Fibroblast of villous mesenchyme (primary cell): ENCODE data around the gene DAGLA. TPM values are rescaled to one million over a fixed set of nuclear protein-coding genes. Genes with fewer than 3 reads are reported as not detected.
A peak's percentile ranks its signal among the peaks of the same experiment; 100 is the strongest.

Experiments
- DNase-seq: peaks from one replicate; pipeline ENCODE4 v3.0.0-alpha.2; 2010; ENCODE audit warnings: low read depth
- H3K4me3 ChIP-seq: 2 replicates; pipeline ENCODE4 v1.5.1; 2011; ENCODE audit warnings: low read depth, mild to moderate bottlenecking, low read length
- CTCF ChIP-seq: IDR thresholded peaks from 2 replicates; pipeline ENCODE4 v1.5.1; 2012; ENCODE audit warnings: low read depth, mild to moderate bottlenecking, low read length; ENCODE audit not compliant: insufficient read depth
- total RNA-seq: library from RNA; depleted of rRNA; stranded (reverse); fragments of >200 nt; gene quantifications from 2 replicates; pipeline ENCODE4 v1.2.3, GENCODE V29; 2012

DAGLA gene
- total RNA-seq, 1 donor: 2.2 TPM

GRCh38 chr11:61753672-61754071 lies 73.5 kb downstream of the DAGLA start:
- DNase-seq: no peak
- peak overlapping the region; percentile 78 for H3K4me3 ChIP-seq
- TF ChIP-seq CTCF: no peak

DNA sequence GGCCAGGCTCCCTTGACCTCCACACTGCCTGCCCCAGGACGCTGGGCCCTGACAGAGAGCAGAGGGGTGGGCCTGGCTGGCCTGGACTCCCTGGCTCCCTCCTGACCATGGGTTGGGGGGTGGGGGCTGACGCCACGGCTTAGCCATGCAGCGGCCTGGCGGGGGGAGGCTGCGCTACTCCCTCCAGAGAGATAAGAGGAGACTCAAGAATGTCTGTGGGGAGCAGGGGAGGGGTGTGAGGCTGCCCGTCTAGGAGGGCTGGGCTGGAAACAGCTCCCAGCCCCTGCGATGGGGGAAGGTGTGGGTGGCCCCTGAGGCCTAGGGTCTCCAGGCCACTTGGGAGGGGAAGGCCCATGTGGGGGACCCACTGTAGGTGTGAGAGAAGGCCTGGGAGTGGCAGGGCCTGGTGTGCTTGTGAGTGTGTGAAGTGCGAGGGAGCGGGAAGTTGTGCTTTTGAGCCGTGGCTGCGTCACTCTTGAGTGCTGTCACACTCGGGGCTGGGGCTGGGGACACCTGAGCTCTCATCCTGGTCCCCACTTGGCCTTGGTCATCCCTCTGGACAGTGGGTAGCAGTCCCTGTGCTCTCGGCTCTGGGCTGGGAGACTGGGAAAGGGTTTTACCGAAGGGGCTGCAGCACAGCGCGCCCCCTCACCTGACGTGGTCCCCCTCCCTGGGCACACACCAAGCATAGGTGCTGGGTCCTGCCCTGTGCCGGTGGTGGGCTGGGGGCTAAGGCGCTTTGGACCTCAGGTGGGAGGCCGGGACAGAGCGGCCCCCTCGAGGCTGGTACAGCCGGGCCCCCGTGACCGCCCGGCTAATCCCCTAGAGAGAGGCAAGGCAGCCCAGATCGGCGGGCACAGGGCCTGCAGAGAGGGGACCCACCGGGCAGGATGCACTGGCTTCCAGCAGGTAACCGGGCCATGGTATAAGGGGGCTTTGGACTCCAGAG lies 74.6 kb downstream of the DAGLA start:
- peak overlapping the region; percentile 78 for H3K4me3 ChIP-seq
- DNase-seq: peak; percentile 87
- TF ChIP-seq CTCF: no peak

DNA sequence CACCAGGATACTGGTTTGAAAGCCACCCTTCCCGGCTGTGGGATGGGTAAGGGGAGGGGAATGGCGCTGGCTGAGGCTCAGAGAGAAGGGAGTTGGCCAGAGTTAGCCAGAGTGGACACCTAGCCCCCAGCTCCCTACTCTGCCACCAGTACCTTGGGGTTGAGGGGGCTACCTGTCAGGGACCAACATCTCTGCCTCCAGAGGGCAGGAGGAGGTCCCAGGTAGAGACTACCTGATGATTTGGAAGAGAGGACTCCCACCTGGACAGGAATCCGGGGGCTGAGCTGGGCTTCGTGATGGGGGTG lies 75.9 kb downstream of the DAGLA start:
- no peak for DNase-seq
- no peak overlapping the region for H3K4me3 ChIP-seq
- no peak for TF ChIP-seq CTCF

DNA sequence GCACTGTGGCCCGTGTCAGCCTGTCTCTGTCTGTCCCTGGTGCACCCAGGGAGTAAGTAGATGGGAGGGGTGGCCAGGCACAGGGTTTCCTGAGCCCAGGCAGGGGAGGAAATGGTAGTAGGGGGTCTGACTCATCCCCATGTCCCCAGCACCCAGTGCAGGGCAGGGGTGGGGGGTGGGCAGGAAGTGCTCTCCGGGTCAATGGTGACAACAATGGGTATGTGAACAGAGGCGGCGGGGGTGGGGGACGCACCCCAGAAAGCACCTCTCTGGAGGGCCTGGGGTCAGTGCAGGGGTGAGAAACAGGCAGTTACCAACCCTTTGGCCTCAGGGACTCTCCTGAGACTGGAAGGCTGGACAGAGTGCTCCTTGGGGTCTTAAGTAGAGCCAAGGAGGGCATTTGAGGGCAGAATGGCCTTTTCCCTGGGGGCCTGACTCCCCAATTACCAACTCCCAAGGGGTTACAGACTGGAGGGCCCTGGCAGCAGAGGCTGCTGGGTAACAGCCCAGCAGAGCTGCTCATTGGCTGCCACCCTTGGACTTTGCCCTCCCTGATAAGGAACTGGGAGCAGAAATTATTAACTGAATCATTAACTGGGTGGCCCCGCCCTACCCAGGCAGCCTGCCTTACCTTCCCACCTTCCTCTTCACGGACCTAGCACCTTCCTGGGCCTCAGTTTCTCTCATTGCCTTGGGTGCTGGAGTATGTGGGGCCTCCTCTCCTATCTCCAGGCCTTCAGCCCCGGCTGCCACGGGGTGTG lies 76.4 kb downstream of the DAGLA start:
- no peak for TF ChIP-seq CTCF
- peak; percentile 57 for DNase-seq

DNA sequence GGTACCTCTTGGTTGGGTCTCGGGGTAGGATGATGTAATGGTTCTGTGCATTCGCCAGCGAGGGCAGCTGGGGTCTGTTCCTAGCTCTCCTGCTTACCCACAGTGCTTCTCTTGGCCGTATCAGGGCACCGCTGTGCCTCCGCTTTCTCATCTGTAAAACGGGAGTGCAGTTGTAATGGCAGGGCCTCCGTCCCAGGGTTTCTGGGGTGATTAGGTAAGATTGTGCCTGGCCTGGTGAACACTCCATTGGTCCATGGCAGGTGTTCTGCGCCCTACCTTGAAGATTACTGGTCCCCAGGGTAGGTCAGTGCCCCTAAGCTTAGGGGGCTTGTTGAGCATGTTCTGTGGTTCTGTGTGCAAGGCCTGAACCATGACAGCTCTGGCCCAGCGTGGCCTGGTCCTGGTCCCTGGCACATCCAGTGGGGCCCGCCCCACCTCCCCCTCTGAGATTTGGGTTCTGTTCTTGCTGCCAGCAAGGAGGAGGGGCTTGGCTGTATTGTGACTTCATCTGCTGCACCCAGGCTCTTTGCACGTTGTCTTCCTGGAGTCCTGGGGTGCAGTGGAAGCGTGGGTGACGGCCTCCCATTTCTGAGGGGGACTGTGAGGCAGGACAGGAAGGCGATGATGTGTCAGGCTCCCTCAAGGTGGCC lies 77.1 kb downstream of the DAGLA start:
- TF ChIP-seq CTCF: no peak
- H3K4me3 ChIP-seq: no peak overlapping the region

More for the DNA sequence above, 76.4 kb downstream of the DAGLA start:
- no peak overlapping the region for H3K4me3 ChIP-seq

GRCh38 chr11:61760946-61761345 lies 80.8 kb downstream of the DAGLA start:
- H3K4me3 ChIP-seq: no peak overlapping the region
- no peak for DNase-seq
- TF ChIP-seq CTCF: no peak

More for the DNA sequence above, 77.1 kb downstream of the DAGLA start:
- no peak for DNase-seq
